ENCODE data around the gene TNFSF9. TPM values are rescaled to one million over a fixed set of nuclear protein-coding genes. Genes with fewer than 3 reads are reported as not detected.
A peak's percentile ranks its signal among the peaks of the same experiment; 100 is the strongest.

TNFSF9 gene
- total and polyA plus RNA-seq, 2 donors (not counting 1 experiment from before 2014, with no cell fraction given), result 11.7 to 24.3 TPM

DNA sequence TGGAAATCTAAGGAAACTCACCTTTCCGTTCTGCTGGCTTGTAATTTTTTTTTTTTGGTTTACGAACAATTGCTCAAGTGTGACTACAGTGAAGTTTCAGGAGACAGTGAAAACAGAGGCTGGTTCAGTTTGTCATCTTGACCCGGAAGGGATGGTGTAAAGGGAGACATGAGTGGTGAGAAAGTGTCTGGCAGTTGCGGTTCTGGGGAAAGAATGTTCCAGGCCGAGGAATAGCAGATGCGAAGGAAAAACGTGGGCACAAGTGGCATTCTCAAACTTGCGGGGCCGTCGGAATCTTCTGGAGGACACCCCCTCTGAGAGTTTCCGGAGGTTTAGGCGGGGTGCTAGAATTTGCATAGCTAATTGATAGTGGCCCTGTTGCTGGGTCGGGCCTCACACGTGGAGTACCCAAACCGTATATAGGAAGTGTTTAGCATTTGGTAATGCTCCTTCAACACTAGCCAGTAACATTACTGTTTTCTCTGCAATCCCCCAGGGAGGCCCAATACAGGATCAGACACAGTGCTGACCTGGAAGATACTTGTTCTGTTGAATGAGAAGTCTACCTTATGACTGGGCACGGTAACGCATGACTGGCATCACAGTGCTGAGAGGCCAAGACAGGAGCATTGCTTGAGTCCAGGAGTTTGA lies 2.8 kb upstream of the TNFSF9 start:
- CTCF ChIA-PET, result interaction anchor here (0.8 to 1.1 kb wide), 3 partner anchors 8 to 47 kb away, joined by 3 to 4 read pairs (median 3); no protein-coding TSS in a partner anchor
- Mint-ChIP-seq H3K4me1 (peaks cover 50% of the 10 kb centered on the region), H3K27ac (peak overlapping the region; percentile 92)

More for the DNA sequence above, 2.8 kb upstream of the TNFSF9 start:
- intact Hi-C loops (cut with micrococcal nuclease), result loop anchor here (1.0 to 2.0 kb wide), 2 partner anchors 10 to 51 kb away; no protein-coding TSS in a partner anchor
- peak overlapping the region; percentile 38 for H3K4me2 ChIP-seq (replicated peaks; ENCODE audit: low read depth, low read length, poor library complexity, severe bottlenecking)
- H3K79me2 ChIP-seq (ENCODE audit: control insufficient read depth, insufficient read depth, low read length), result no peaks in the 10 kb centered on the region
- peaks cover 0 to 5% (median 0%) of the 10 kb centered on the region in 3 donors for H3K9me3 ChIP-seq (ENCODE audit: control extremely low read depth in 1 of 3, control insufficient read depth in 2 of 3, insufficient read depth in 1 of 3, low read length in 2 of 3)
- H3K4me1 ChIP-seq (ENCODE audit: control insufficient read depth in 2 of 2, insufficient read depth in 2 of 2, low read length in 2 of 2), result peaks cover 41 to 65% of the 10 kb centered on the region in 2 donors
- Mint-ChIP-seq H3K4me3 (peak overlapping the region; percentile 76), H3K9me3 (ENCODE audit: insufficient read depth) (no peaks in the 10 kb centered on the region), H3K27me3 (peaks cover 11% of the 10 kb centered on the region)
- no peaks in the 10 kb centered on the region for H3K36me3 ChIP-seq (replicated peaks in 1 of 2; ENCODE audit: control extremely low read depth in 1 of 2, control insufficient read depth in 1 of 2, extremely low read depth in 1 of 2, insufficient read depth in 2 of 2, low read length in 1 of 2)
- POLR2A ChIA-PET, result interaction anchor here (0.5 to 1.8 kb wide), 8 partner anchors 9 to 210 kb away, joined by 3 to 11 read pairs (median 4); partner anchors contain the start of gene GPR108
- no peak for TF ChIP-seq EZH2 (IDR thresholded peaks at IDR 0.05; ENCODE audit: borderline replicate concordance, insufficient read depth, low read depth, low read length, poor library complexity, severe bottlenecking)
- TF ChIP-seq, protein P1, sequence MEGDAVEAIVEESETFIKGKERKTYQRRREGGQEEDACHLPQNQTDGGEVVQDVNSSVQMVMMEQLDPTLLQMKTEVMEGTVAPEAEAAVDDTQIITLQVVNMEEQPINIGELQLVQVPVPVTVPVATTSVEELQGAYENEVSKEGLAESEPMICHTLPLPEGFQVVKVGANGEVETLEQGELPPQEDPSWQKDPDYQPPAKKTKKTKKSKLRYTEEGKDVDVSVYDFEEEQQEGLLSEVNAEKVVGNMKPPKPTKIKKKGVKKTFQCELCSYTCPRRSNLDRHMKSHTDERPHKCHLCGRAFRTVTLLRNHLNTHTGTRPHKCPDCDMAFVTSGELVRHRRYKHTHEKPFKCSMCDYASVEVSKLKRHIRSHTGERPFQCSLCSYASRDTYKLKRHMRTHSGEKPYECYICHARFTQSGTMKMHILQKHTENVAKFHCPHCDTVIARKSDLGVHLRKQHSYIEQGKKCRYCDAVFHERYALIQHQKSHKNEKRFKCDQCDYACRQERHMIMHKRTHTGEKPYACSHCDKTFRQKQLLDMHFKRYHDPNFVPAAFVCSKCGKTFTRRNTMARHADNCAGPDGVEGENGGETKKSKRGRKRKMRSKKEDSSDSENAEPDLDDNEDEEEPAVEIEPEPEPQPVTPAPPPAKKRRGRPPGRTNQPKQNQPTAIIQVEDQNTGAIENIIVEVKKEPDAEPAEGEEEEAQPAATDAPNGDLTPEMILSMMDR (IDR thresholded peaks at IDR 0.05), result no peak
- peak overlapping the region; percentile 15 for H3K9ac ChIP-seq (ENCODE audit: low read length)
- peaks cover 5% of the 10 kb centered on the region for H4K20me1 ChIP-seq (ENCODE audit: control insufficient read depth, insufficient read depth, low read length, poor library complexity, severe bottlenecking)
- H3K4me3 ChIP-seq (ENCODE audit: control extremely low read depth in 1 of 5, extremely low read depth in 1 of 5, insufficient read depth in 1 of 5, low read depth in 2 of 5, low read length in 4 of 5), result peak overlapping the region in 2 of 5 experiments; percentile 3 to 38
- 64% methylated on average over 14 of the region's 17 CpGs for WGBS (ENCODE audit: insufficient coverage)
- H3K27me3 ChIP-seq (replicated peaks in 1 of 4; ENCODE audit: control extremely low read depth in 1 of 4, control insufficient read depth in 3 of 4, insufficient read depth in 4 of 4, low read length in 3 of 4), result peaks cover 0 to 17% (median 7%) of the 10 kb centered on the region in 4 experiments
- DNase-seq, result peak; percentile 83
- peak overlapping the region; percentile 14 for H2AFZ ChIP-seq (ENCODE audit: insufficient read depth, low read depth, low read length, poor library complexity, severe bottlenecking)
- H3K27ac ChIP-seq (ENCODE audit: low read length in 2 of 2), result peak overlapping the region; percentile 52 to 70
- peak; percentile 66 for ATAC-seq (ENCODE audit: low read depth)
